Body of pancreas (tissue), 4 donors: ENCODE results near the gene KRTAP12-3.

Source experiments
- CTCF ChIP-seq, 7 experiments: fragments of 450-650 bp in 4 of 7; fragments of 200-600 bp in 3 of 7; sonication (generic) in 3 of 7; IDR thresholded peaks; one replicate each; pipeline ENCODE4 v1.5.1; 2016 to 2019; ENCODE audit warnings: antibody characterized with exemption in 7 of 7
- POLR2A ChIP-seq, 3 donors: fragments of 450-650 bp; IDR thresholded peaks; one replicate each; pipeline ENCODE4 v1.6.1; 2016; ENCODE audit warnings: antibody characterized with exemption in 3 of 3, mild to moderate bottlenecking in 2 of 3

- no peak for TF ChIP-seq CTCF (IDR thresholded peaks at IDR 0.05)
- no peak for TF ChIP-seq POLR2A (IDR thresholded peaks at IDR 0.05)
Observed at GRCh38 chr21:44616591-44616926, 41.2 kb upstream of the KRTAP12-3 start.
